GM19099 (cell line): ENCODE measurements around the gene BCAS3.

Source experiments
- POLR2A ChIP-seq: IDR thresholded peaks from 3 replicates; pipeline ENCODE4 v1.6.1; 2011; ENCODE audit warnings: low read depth; ENCODE audit not compliant: insufficient read length; ENCODE audit errors: extremely low read depth

BCAS3 gene

DNA sequence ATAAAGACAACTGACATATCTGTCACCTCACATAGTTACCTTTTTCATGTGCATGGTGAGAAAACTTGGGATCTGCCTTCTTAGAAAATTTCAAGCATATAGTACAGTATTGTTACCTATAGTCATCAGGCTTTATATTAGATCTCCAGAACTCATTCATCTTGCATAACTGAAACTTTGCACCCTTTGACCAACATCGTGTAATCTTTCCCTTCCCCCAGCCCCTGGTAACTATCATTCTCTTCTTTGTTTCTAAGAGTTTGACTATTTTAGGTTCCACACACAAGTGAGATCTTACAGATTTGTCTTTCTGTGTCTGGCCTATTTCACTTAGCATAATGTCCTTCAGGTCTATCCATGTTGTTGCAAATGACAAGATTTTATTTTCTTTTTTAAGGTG lies 751.6 kb downstream of the BCAS3 start:
- no peak for TF ChIP-seq POLR2A

DNA sequence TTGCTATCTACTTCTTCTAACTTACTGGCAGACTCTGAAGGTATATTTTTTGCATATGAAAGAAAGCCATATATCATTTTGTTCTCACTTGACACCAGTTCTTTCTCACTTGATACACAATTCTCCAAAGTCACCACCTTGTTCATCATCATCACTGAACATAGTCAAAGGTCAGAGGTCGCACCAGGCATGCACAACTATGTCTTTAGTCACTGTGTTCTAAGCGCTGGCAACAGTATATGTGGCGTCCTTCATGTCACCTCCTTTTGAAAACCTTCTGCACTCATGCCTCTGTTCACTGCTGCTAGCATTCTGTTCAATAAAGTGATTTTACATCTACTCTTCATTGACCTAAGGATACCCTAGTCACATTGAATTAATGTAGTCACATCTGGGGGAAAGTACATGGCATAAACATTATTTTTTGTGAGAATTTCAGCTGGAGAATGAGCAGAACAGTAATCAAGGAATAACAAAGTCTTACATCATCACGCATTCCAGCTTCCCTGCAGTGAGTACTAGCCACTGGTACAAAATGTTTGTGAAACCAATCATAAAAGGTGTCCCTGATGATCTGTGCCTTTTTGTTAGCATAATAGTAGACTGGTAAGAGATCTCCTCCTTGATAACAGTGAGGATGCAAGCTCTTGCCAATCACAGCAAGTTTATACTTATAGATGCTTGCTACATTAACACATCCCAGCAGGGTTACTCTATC lies 754.1 kb downstream of the BCAS3 start:
- no peak for TF ChIP-seq POLR2A

DNA sequence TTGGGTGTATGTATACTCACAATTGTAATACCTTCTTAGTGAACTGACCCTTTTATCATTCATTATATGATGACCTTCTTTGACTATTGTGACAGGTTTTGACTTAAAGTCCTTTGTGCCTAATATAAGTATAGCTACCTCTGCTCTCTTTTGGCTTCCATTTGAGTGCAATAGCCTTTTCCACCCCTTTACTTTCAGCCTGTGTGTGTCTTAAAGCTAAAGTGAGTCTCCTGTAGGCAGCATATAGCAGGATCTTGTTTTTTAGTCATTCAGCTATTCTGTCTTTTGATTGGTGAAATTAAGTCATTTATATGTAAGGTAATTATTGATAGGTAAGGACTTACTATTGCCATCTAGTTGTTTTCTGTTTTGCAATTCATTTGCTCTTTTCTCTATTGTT lies 758.6 kb downstream of the BCAS3 start:
- TF ChIP-seq POLR2A: no peak

DNA sequence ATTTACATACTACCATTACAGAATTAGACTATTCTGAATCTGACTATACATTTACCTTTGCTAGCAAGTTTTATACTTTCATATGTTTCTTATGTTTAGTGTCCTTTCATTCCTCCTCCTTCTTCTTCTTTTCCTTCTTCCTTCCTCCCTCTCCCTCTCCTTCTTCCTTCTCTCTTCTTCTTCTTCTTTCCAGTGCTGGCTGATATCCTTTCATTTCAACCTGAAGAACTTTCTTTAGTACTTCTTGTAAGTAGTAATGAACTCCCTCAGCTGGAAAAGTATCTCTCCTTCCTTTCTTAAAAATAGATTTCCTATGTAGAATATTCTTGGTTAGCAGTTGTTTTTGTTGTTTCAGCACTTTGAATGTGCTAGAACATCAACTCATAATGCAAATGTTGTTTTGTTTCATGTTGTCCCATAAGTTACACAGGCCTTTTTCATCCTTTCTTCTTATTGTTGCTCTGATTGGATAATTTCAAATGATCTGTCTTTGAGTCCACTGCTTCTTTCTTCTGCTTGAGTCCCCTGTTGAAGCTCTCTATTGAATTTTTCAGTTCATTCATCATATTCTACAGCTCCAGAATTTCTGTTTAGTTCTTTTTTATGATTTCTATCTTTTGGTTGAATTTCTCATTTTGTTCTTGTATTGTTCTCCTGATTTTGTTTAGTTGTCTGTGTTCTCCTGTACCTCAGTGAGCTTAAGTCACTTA lies 759.5 kb downstream of the BCAS3 start:
- no peak for TF ChIP-seq POLR2A

DNA sequence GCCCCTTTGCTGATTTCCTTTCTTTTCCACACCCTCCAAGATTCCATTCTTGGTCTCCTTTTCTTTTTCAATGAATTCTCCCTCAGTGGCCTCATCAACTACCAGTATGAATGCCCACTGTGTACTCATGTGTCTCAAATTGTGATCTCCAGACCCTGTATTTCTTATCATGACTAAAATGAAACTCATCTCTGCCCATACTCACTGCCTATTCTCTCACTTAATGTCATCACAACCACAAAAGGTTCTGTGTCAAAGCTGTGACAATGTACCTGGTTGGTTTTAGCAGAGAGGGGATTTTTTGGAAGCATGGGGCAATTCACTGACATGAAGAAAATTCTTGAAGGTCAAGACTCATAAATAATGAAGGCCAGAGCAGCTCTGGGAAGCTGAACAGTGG lies 763.0 kb downstream of the BCAS3 start:
- TF ChIP-seq POLR2A: no peak

DNA sequence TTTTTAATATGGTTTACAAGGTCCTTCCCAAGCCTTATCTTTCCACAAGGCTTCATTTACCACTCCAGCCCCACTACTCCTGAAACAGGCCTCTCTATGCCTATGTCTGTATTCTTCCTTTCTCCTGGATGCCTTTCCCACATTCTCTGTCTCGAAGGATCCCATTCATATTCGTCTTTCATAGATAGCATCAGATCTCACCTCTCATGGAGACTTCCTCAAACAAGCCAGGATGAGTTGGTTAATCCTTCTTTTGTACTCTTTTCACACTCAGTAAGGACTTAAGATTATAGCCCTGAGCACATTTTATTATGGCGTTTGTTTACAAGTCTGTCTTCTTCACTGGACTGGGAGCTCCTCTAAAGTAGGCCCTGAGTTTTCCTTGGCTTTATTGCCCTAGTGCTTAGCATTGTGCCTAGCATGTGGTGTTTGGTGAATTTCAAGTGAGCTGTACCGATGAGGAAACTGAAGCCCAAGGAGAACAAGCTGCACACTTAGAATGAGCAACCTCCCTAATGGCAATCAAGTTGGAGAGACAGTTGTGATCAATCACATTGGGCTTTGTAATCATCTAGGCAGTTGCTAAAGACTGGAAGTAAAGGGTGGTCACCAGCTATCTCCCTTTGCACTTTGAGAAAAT lies 764.6 kb downstream of the BCAS3 start:
- TF ChIP-seq POLR2A: no peak
